ENCODE data around the gene CCL15. TPM values are rescaled to one million over a fixed set of nuclear protein-coding genes. Genes with fewer than 3 reads are reported as not detected.

The CCL15 gene
- total RNA-seq, 1 donor from 2014 or later = not detected

DNA sequence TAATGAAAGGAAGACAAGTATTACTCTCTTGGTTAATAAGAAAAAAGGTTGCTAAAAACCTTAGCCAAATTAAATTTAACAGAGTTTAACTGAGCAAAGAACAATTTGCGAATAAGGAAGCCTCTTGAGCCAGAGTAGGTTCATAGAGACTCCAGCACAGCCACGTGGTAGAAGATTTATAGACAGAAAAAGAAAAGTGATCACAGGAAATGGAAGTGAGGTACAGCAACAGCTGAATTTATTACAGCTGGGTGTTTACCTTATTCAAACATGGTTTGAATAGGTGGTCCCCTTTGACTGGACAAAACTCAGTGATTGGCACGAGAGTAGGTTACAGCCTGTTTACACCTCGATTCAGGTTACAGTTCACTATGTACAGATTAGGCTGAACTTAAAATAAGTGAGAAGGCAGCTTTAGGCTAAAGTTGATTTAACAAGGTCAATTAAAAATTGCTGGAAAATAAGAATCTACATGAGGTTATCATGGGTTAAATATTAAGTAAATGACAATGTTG, 3.3 kb upstream of the CCL15 start:
- no peaks in the 10 kb centered on the region for H3K4me1 Mint-ChIP-seq (ENCODE audit: unreplicated experiment)
- H3K27ac Mint-ChIP-seq (ENCODE audit: unreplicated experiment) = no peak overlapping the region
- DNase-seq (ENCODE audit: extremely low spot score, unreplicated experiment) = no peak
- no peak overlapping the region for H3K4me3 Mint-ChIP-seq (ENCODE audit: unreplicated experiment)
- no peaks in the 10 kb centered on the region for H3K9me3 Mint-ChIP-seq (ENCODE audit: unreplicated experiment)
- TF ChIP-seq, protein P1, sequence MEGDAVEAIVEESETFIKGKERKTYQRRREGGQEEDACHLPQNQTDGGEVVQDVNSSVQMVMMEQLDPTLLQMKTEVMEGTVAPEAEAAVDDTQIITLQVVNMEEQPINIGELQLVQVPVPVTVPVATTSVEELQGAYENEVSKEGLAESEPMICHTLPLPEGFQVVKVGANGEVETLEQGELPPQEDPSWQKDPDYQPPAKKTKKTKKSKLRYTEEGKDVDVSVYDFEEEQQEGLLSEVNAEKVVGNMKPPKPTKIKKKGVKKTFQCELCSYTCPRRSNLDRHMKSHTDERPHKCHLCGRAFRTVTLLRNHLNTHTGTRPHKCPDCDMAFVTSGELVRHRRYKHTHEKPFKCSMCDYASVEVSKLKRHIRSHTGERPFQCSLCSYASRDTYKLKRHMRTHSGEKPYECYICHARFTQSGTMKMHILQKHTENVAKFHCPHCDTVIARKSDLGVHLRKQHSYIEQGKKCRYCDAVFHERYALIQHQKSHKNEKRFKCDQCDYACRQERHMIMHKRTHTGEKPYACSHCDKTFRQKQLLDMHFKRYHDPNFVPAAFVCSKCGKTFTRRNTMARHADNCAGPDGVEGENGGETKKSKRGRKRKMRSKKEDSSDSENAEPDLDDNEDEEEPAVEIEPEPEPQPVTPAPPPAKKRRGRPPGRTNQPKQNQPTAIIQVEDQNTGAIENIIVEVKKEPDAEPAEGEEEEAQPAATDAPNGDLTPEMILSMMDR (IDR thresholded peaks at IDR 0.05) = no peak
- H3K27me3 Mint-ChIP-seq (ENCODE audit: unreplicated experiment) = peaks cover 6% of the 10 kb centered on the region
- H3K36me3 Mint-ChIP-seq (ENCODE audit: unreplicated experiment) = no peaks in the 10 kb centered on the region

DNA sequence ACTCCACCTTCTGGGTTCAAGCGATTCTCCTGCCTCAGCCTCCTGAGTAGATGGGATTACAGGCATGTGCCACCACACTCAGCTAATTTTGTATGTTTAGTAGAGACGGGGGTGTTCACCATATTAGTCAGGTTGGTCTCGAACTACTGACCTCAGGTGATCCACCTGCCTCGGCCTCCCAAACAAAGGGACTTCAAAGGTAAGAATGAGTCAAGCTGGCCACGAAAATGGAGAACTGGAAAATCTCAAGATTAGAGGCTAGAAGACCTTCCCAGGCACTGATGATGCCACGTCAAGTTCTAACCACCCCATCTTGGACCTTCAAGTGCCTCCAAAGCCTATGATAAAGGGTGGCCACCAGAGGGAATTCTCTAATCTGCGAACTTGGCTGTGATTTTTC, 1.3 kb upstream of the CCL15 start:
- H3K36me3 Mint-ChIP-seq (ENCODE audit: unreplicated experiment) = no peaks in the 10 kb centered on the region
- no peak for DNase-seq (ENCODE audit: extremely low spot score, unreplicated experiment)
- no peak overlapping the region for H3K4me3 Mint-ChIP-seq (ENCODE audit: unreplicated experiment)
- no peak overlapping the region for H3K27ac Mint-ChIP-seq (ENCODE audit: unreplicated experiment)
- H3K4me1 Mint-ChIP-seq (ENCODE audit: unreplicated experiment) = no peaks in the 10 kb centered on the region
- H3K9me3 Mint-ChIP-seq (ENCODE audit: unreplicated experiment) = no peaks in the 10 kb centered on the region
- H3K27me3 Mint-ChIP-seq (ENCODE audit: unreplicated experiment) = peaks cover 6% of the 10 kb centered on the region
- TF ChIP-seq, protein P1 (IDR thresholded peaks at IDR 0.05) = no peak

DNA sequence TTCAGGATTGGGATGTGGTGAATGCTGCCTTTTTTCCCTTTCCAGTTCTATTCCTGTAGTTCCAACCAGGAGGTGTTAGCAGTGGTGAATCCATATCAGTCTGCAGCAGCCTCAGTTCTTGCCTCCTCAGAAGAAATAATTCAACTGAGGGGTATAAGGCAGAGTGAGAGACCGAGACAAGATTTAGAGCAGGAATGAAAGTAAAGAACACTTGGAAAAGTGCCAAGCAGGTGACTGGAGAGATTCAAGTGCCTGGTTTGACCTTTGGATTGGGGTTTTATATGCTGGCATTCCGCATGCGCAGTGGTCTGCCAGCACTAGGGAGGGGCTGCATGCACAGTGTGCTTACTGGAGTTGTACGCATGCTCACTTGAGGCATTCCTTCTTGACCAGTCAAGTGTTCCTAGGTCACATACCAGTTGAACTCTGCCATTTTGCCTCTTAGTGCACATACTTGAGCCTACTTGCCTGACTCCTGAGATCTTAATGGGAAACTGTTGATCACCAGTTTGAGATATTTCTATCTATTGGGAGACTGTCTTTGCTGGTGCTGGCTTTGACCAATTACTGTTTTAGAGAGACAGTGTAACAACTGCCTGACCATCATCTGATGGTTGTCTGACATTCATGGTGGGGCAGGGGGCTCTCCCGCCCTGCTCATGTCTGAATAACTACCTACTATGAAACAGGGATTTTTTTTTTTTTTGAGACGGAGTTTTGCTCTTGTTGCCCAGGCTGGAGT, 680 bp upstream of the CCL15 start:
- H3K27ac Mint-ChIP-seq (ENCODE audit: unreplicated experiment) = no peak overlapping the region
- H3K4me1 Mint-ChIP-seq (ENCODE audit: unreplicated experiment) = no peaks in the 10 kb centered on the region
- no peaks in the 10 kb centered on the region for H3K36me3 Mint-ChIP-seq (ENCODE audit: unreplicated experiment)
- H3K9me3 Mint-ChIP-seq (ENCODE audit: unreplicated experiment) = no peaks in the 10 kb centered on the region
- no peak overlapping the region for H3K4me3 Mint-ChIP-seq (ENCODE audit: unreplicated experiment)
- H3K27me3 Mint-ChIP-seq (ENCODE audit: unreplicated experiment) = peaks cover 9% of the 10 kb centered on the region
- no peak for DNase-seq (ENCODE audit: extremely low spot score, unreplicated experiment)
- TF ChIP-seq, protein P1 (IDR thresholded peaks at IDR 0.05) = no peak

DNA sequence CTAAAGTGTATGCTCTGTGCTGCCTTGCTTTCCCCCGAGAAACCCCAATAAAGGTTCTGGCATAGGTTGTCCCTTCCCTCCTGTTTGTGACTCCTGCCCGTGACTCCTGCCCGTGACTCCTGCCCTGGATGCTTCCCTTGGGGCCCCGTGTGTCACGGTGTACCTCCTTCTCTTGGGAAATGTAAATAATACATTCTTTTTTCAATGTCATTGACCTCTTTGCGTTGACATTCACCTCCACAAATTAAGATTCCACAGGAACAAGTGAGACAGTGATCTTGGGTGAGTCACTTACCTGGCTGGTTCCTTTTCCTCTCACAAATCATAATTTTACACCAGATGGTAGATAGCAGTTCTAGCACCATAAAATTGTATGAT, 632 bp downstream of the CCL15 start:
- H3K27me3 Mint-ChIP-seq (ENCODE audit: unreplicated experiment) = peaks cover 15% of the 10 kb centered on the region
- TF ChIP-seq, protein P1 (IDR thresholded peaks at IDR 0.05) = no peak
- no peak for DNase-seq (ENCODE audit: extremely low spot score, unreplicated experiment)

DNA sequence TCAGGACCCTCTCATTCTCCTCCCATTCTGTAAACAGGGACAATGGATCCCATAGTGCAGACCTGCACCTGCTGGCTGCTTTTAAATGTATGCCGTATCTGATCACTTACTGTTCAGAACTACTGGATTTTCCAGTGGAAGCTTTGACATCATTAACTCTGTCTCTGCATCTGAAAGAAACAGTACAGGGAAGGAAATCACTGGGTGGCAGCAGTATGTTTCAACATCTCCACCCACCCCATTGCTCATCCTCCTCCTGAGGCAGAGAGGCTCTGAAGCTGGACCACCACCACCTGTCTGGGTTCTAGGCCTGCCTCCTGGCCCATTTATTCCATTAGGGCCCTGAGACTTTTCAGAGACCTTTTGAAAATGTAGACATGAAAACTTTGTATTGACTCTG, 2.6 kb downstream of the CCL15 start:
- Mint-ChIP-seq H3K36me3 (ENCODE audit: unreplicated experiment) (no peaks in the 10 kb centered on the region), H3K4me1 (ENCODE audit: unreplicated experiment) (no peaks in the 10 kb centered on the region), H3K27ac (ENCODE audit: unreplicated experiment) (no peak overlapping the region), H3K9me3 (ENCODE audit: unreplicated experiment) (no peaks in the 10 kb centered on the region), H3K27me3 (ENCODE audit: unreplicated experiment) (peaks cover 10% of the 10 kb centered on the region), H3K4me3 (ENCODE audit: unreplicated experiment) (no peak overlapping the region)
- DNase-seq (ENCODE audit: extremely low spot score, unreplicated experiment) = no peak
- TF ChIP-seq, protein P1 (IDR thresholded peaks at IDR 0.05) = no peak

More for the DNA sequence above, 632 bp downstream of the CCL15 start:
- no peaks in the 10 kb centered on the region for H3K4me1 Mint-ChIP-seq (ENCODE audit: unreplicated experiment)
- no peak overlapping the region for H3K4me3 Mint-ChIP-seq (ENCODE audit: unreplicated experiment)
- no peaks in the 10 kb centered on the region for H3K36me3 Mint-ChIP-seq (ENCODE audit: unreplicated experiment)
- H3K9me3 Mint-ChIP-seq (ENCODE audit: unreplicated experiment) = no peaks in the 10 kb centered on the region
- no peak overlapping the region for H3K27ac Mint-ChIP-seq (ENCODE audit: unreplicated experiment)
